Measurements from ENCODE around the gene SLC16A13.

DNA sequence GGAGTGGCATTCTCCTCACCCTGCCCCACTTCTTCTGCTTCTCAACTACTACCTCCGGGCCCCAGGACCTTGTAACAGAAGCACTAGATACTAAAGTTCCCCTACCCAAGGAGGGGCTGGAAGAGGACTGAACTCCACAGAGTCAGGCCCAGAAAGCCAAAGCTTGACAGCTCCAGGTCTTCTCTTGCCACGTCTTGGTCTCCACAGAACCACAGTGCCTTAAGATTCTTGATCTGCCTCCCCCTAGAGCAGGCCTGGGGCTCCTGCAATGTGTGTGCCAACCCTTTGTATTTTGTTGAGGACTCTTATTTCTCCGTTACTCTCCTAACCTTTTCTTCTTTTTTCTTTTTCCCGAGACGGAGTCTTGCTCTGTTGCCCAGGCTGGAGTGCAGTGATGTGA is 4.0 kb downstream of the SLC16A13 start:
- TF ChIP-seq, protein P1, sequence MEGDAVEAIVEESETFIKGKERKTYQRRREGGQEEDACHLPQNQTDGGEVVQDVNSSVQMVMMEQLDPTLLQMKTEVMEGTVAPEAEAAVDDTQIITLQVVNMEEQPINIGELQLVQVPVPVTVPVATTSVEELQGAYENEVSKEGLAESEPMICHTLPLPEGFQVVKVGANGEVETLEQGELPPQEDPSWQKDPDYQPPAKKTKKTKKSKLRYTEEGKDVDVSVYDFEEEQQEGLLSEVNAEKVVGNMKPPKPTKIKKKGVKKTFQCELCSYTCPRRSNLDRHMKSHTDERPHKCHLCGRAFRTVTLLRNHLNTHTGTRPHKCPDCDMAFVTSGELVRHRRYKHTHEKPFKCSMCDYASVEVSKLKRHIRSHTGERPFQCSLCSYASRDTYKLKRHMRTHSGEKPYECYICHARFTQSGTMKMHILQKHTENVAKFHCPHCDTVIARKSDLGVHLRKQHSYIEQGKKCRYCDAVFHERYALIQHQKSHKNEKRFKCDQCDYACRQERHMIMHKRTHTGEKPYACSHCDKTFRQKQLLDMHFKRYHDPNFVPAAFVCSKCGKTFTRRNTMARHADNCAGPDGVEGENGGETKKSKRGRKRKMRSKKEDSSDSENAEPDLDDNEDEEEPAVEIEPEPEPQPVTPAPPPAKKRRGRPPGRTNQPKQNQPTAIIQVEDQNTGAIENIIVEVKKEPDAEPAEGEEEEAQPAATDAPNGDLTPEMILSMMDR (conservative IDR thresholded peaks at IDR 0.05; ENCODE audit: low read depth, low read length): no peak
- TF ChIP-seq CEBPB (IDR thresholded peaks at IDR 0.05; ENCODE audit: low read depth, low read length): no peak
- no peak for TF ChIP-seq POLR2A (IDR thresholded peaks at IDR 0.05; ENCODE audit: low read depth, low read length)
- TF ChIP-seq NFE2L2 (IDR thresholded peaks at IDR 0.05; ENCODE audit: low read depth, low read length): no peak
- TF ChIP-seq, protein P2, sequence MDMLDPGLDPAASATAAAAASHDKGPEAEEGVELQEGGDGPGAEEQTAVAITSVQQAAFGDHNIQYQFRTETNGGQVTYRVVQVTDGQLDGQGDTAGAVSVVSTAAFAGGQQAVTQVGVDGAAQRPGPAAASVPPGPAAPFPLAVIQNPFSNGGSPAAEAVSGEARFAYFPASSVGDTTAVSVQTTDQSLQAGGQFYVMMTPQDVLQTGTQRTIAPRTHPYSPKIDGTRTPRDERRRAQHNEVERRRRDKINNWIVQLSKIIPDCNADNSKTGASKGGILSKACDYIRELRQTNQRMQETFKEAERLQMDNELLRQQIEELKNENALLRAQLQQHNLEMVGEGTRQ (IDR thresholded peaks at IDR 0.05; ENCODE audit: low read depth, low read length): no peak
- TF ChIP-seq SMC3 (IDR thresholded peaks at IDR 0.05; ENCODE audit: low read depth, low read length): no peak
